ENCODE results near the gene ZFP42. TPM values are rescaled to one million over a fixed set of nuclear protein-coding genes. Genes with fewer than 3 reads are reported as not detected.
"Not testable (repeated sequence)": the region's sequence is repeated elsewhere in the genome, so short reads cannot be mapped to it uniquely, and the experiment has no call there.

ZFP42 gene
- total RNA-seq = 0.34 TPM in 1 of 2 replicates, not detected in the other

DNA sequence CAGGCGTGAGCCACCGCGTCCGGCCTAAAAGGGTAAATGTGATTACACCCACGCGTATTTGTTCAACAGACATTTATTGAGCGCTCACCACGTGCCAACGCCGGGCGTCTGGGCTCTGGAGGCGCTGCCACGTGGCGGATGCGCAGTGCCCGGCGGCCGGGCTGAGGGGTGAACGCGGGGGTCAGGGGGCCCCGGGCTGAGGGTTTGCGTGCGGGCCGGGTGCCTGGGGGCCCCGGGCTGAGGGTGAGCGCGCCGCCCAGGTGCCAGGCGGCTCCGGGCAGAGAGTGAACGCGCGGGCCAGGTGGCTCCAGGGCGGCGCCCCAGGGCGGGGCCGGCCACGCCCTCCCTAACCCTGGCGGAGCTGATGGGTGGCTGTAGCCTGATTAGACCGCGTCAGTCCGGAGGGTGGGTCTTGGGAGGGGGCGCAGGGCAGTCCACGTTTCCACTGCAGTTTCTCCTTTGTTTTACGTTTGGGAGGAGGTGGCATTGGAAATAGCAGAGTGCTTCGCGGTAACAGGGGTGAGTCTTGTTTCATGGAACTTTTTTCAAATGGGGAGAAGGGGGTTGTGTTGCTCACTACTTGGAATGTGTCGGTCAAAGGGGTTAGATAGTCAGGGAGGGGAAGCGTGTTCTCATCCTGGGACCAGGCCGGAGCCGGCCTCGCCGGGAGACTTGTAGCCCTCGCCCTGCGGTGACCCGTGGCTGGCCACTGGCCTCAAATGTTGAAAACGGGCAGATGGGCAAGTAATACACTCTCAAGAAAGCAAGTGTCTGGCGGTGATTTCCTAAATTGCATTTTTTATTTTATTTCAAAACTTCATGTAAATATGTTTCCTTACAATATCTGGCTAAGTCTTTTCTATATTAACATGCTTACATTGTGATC, at the start of gene ZFP42:
Gene ZFP42, plus strand, starts transcription at position 450 of the 886 bp plus-strand sequence. CDS start 7,037 bp downstream, outside the sequence.
- DNase-seq = no peak

DNA sequence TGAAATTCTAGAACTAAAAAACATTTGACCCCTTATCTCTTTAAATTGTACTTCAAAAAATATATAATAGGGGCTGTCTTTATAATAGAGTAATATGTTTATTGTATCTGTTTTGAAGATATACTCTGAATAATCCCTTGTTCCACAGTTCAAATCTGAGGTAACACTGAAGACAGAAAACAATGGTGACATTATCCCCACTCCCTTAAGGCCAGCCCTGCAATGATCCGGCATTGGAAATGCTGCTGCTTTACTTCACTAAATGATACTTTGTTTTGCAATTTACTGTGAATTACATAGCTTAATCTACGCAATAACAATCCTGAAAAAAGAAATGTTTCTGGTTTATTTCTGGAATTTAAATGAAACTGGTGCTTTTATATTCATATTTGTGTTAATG, 34.4 kb upstream of the ZFP42 start:
- DNase-seq = no peak

DNA sequence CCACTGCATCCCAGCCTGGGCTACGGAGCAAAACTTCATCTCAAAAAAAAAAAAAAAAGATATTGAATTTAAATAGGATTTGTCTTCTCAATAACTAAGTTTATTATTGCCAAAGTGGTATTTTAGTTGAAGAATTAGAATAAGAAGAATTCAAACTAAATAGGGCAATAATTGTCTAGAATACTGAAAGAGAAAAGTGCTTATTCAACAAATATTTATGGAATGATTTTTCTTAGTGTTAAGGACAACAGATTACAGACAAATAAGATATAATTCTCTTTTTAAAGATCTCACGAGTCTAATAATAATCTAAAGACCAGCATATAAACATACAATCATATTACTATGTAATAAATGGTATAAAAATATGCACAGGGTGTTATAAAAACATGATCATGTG, 33.6 kb upstream of the ZFP42 start:
- DNase-seq = no peak

DNA sequence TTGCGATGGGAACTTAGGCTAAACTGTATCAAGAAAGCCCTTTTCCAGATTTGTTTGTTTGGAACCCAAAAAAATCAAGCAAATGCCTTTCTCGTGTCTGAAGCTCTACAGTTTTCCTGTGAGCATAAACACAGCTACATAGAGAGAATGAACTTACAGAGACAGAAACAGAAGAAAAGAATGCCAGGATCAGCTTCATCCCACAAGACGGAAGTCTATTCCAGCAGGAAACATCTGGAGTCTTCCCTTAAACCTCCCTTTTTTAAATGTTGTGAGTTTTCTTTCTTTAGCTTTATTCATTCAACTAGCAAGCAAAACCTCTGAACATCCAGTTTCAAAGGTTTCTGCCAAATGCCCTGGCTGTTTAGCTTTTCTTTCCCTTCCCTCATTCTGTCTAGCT, 32.6 kb upstream of the ZFP42 start:
- no peak for DNase-seq

DNA sequence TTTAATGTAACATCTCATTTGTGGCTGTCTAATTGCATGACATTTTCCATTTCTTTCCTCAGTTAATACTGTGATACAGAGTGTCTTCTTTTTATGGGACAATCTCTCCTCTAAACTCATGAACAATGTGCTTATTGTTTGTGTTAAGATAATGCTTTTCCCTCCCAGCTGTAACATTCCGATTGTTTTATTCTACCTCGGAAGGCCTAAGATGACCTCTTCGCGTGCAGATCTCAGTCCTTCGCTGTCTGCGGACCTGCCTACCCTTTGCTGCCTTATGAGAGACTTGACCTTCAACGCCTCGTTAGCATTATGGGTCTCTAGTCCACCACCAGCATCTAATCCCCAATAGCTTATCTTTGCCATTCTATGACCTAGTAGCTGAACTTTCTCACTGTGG, 29.8 kb upstream of the ZFP42 start:
- DNase-seq = no peak

DNA sequence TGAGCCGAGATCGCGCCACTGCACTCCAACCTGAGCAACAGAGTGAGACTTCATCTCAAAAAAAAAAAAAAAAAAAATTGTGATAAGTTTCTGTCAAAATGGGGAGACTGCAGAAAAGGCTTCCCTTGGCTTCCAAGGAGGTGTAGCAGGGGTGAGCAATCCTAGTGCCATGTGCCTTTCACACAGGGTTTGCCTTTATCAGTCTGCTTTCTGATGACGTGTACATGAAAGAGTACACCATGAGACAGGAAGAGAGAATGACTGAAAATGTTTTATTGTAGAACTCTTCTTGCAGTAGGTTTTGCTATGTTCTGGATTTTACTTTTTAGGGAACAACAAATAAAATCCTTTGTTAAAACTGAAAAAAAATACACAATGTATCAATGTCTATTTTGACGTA, 23.4 kb upstream of the ZFP42 start:
- DNase-seq = no peak

DNA sequence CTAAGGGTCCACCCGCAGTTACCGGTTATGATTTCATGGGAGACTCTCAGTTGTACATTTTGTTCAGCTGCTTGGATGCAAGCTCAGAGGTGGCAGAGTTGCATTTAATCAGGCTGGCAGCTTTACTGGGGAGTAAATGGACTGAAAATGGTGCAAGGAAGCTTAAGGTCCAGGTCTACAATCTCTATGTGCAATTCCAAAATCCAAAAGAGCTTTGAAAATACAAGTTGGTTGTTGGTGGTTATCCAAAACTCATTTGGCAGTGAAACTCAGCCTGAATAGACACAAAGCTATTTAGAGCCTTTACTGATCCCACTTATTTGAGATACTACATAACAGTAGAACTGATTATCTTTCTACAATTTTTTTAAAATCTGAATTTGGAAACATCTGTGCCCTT, 11.8 kb upstream of the ZFP42 start:
- DNase-seq = no peak

DNA sequence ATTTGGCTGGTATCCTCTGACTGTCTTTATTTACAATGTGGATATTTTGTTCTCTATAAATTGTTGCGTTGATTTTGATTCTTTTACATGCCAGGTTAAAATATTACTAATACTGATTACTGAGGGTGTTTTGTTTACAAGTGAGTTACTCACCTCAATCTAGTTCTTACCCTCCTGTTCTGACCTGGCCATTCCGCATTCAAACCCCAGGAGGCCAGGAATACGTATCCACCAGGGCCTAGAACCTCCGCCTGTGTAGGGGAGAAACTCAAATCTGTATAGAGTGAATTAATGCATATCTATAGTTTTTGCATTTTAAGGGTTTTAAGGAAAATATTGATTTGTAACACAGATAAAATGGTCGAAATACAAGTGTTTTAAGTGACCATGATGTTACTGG, 2.6 kb upstream of the ZFP42 start:
- no peak for DNase-seq

DNA sequence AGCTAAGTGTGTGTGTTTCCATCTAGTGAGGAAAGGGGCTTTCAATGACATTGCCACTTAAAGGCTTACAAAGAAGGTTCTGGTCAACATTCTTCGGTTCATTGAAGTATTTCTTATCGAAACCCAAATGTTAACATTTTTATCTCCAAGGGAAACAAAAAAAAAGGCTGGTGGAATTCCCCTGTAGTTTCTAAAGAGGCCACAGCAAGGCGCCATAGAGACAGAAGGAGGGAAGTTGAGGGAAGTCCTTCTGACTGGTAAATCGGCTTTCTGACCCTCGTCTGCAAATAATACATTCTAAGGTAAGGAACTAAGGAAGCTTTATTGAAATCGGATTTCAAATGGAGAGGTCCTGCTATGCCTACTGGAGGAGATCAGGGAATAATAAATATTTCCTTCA, 1.7 kb upstream of the ZFP42 start:
- DNase-seq = no peak

DNA sequence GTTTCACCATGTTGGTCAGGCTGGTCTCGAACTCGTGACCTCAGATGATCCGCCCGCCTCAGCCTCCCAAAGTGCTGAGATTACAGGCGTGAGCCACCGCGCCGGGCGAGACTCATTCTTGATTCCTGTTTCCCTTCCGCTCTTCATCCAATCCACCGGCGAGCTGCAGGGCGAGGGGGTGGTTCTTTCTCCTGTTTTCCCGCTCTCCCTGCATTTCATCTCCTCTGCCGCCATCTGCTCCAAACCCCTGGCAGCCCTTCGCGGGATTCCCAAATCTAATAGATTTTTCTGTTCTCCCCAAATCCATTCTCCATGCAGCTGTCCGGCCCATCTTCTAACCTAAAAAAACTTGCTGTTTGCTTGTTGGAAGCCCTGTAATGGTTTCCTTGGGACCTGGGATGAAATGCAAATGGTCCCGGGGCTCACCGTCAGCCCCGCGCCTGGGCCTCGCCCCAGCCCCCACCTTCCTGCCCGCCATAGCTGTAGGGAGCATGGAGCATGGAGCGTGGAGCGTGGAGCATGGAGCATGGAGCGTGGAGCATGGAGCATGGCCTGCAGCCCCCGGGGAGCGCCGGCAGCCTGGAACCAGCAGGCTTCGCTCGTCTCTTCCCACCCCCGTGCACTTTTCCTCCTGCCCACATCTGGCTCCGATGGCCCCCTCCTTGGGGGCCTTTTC, 1.1 kb downstream of the ZFP42 start:
- DNase-seq = no peak

DNA sequence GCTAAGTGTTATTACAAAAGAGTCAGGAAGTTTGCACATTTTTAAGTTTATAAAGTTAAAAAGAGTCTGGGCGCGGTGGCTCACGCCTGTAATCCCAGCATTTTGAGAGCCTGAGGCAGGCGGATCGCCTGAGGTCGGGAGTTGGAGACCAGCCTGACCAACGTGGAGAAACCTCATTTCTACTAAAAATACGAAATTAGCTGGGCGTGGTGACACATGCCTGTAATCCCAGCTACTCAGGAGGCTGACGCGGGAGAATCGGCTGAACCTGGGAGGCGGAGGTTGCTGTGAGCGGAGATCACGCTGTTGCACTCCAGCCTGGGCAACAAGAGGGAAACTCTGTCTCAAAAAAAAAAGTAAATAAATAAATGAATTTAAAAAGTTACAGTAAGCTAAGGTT, 2.4 kb downstream of the ZFP42 start:
- not testable (repeated sequence) for DNase-seq

DNA sequence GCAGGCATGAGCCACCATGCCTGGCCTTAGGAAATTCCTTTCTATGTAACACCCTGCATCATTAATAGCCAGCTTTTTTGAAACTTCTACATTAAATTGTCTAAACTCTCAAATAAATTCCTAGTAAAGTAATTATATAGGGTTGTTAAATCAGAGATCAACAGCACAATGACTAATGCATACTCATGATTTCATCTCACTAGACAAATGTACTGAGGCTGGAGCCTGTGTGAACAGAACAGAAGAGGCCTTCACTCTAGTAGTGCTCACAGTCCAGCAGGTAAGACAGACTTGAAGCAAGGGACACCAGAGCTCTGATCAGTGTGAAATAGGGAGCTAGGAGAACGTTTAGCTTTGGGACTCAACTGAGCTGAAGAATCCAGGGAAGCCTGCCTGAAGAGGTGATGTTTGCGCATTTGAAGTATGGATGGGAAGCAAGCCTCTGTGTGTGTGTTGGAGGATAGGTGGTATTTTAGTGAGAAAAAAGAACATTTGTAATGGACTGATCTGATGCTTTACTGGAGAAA, 3.9 kb downstream of the ZFP42 start:
- DNase-seq = no peak

DNA sequence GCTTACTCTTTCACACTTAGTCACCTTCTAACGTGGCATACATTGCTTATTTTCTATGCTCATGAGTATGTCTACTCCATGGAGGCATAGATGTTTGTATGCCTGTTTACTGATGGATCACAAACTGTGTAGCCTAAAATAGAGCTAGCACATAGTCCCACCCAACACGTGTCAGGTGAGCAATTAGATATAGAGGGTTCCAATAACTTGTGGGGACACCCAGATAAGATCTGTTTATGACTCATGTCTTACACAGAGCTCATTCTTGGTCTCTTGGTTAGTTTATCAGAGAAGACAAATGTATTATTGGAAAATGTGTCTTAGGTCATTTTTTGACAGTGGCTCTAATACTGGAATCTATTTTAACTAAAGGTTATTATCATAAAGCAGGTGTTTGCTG, 6.8 kb downstream of the ZFP42 start:
- DNase-seq = no peak

DNA sequence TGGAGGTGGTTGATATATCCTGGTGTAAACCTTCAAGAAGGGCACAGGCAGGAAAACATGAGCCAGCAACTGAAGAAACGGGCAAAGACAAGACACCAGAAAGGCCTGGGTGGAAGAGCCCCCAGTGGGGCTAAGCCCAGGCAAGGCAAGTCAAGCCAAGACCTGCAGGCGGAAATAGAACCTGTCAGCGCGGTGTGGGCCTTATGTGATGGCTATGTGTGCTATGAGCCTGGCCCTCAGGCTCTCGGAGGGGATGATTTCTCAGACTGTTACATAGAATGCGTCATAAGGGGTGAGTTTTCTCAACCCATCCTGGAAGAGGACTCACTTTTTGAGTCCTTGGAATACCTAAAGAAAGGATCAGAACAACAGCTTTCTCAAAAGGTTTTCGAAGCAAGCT, 7.2 kb downstream of the ZFP42 start:
- no peak for DNase-seq

DNA sequence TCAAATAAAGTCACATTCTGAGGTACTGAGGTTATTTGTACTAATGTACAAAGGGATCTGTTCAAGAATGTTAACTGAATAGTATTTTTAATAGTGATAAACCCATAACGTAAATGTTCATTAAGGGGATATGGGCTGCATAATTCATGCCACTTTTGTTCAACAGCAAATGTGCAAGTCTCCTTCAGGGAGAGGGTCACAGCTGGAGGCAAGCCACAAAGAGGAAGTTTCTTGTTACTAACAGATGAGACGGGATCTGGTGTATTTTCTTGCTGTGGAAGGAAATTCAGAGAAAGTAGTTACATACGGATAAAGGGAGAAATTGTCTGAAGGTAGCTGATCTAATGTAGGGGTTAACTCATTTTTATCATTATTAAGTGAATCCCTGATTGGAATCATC, 10.0 kb downstream of the ZFP42 start:
- no peak for DNase-seq

DNA sequence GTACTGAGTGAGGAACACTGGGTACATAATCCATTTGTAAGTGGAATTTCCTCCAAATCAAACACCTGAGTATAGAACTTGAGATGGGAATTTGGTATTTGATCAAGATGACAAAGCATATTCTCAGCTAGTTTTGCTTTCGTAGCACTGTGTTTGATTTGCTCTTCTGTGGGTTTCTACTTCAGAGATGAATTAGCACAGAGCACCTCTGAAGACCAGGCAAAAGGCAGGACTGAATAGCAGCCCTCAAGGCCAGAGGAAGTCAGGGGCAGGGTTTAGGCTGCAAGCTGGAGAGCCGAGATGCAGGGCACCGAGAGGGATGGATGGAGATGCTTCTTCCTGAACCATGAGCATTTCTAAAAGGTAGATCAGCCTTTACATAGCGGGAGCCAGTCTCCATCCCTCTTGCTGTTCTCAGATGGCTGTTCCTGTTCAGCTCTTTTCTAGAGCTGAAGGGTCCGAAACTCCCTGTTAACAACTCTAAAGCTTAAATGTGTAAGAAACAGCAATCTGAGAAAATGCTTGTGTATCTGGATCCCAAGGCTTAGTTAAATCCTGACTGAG, 10.8 kb downstream of the ZFP42 start:
- no peak for DNase-seq

DNA sequence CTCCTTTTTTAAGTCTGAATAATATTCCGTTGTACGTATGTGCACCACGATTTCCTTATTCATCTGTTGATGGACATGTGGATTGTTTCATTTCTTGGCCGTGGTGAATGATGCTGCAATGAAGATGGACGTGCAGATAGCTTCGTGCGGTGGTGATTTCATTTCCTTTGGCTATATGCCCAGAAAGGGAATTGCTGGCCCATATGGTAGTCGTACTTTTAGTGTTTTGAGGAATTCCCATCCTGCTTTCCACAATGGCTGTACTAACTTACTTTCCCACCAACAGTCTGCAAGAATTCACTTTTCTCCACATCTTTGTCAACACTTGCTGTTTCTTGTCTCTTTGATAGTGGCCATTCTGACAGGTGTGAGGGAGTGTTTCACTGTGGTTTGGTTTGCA, 12.8 kb downstream of the ZFP42 start:
- peak; percentile 42 for DNase-seq

DNA sequence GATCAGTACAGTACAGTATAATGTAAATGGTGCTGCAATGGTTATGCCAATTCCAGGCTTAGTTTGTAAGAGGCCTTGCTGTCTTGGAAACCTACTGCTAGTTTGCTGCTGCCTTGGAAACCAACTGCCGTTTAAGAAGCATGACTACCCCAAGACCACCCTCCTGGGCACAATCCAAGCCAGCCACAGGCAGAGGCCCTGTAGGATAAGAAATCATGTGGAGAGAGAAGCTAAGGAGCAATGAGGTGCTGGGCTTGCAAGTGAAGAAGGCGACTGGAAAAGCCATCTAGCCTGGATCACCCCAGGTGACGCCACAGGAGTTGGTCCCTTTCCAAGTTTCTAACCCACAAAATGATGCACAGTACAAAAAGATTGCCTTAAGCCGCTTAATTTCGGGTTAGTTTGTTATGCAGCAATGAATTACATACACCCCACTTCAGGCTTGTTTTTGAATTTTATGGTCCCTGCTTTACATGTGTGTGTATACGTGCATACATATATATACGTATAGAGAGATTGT, 16.9 kb downstream of the ZFP42 start:
- DNase-seq = no peak

DNA sequence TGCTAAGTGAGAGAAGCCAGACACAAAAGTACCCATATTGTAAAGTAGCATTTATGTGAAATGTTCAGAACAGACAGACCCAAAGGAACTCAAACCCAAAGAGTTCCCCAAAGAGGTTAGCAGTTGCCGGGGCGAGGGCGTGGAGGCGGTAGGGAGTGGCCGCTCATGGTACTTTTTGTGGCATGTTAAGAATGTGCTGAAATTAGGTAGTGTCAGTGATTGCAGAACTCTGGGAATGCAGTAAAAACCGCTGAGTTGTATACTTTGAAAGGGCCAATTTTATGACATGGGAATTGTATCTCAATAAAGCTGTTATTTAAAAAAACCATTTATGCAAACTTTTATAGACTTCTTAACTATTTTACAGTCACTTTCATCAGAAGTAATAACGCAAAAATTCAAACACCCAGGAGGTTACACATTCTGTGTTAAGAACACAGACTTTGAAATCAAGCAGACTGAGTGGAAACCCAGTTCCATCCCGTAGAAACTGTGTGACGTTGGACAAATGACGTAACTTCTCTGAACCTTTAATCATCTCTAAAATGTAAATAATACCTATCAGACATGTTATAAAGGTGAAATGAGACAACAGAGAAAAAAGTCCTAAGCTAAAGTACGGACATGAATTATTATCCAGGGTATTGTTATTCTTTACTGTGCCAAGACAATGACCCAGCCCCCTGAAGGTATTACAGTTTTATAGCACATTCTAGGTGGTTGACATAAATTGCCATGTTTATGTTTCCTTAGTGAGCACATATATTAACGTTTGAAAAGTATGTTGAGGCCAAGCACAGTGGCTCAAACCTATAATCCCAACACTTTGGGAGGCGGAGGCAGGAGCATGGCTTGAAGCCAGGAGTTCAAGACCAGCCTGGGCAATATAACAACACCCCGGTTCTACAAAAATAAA, 19.7 kb downstream of the ZFP42 start:
- DNase-seq = no peak

DNA sequence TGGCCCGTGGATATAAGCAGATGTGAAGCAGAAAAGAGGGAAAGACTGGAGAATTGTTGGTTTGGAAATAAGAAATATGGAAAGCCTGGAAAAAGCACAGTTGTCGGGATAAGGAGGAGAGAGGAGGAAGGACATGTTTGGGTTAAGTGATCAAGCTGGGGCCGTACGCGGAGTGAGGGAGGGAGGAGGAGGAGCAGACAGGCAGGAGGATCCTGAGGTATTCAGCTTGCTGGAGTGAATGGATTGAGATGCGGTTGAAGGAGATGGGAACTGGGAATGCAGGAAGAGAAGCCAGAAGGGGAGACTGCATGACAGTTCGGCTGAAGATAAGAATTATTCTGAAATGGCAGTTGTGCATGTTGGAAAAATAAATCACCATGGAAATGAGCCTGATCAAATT, 21.2 kb downstream of the ZFP42 start:
- DNase-seq = no peak

DNA sequence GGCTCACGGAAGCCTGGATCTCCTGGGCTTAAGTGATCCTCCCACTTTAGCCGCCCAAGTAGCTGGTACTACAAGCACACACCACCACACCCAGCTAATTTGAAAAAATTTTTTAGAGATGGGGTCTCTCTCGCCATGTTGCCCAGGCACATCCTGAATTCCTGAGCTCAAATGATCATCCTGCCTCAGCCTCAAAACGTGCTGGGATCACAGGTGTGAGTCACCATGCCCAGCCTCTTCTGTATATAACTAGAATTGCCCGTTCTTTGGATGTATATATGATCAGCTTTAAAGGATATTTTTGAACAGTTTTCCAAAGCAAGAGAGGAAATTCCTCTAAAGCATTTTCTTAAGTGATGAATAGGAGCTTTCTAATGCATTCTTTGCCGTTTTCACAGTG, 22.7 kb downstream of the ZFP42 start:
- no peak for DNase-seq

DNA sequence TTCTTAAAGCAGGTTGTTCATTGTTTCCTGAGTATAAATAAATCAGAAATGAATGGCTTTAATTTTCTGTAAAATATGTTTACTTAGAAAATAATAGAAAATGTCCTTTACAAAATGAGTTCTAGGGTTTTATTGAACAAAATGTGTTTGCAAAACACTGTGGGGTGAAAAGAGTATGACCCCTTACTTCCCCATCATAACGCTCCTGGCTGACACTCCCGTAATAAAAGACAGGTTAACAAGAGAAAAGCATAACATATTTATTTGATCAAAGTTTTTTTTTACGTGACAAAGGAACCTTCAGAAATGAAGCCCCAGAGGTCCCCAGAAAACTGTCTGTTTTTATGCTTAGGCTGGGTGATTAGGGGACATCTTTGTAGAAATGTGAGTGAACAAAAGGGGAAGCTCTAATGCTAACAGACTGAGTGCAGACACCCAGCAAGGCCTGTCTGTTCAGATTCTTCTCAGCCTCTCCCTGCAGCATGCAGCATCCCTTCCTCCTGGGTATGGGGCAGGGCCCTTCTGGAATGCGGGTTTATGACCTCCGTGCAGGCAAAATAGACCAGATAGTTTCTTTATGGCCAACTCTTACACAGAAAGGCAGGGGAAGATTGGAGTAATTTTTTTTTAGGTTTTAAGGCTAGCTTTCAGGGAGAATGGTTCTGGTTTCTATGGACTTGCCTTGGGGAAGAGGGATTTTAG, 26.1 kb downstream of the ZFP42 start:
- DNase-seq = no peak

All from dermis blood vessel endothelial cell (primary cell).